ACC112 (cell line): ENCODE results near the gene PSG11.
"Not testable (repeated sequence)": the region's sequence is repeated elsewhere in the genome, so short reads cannot be mapped to it uniquely, and the experiment has no call there.

Experiments used
- H2AFZ ChIP-seq: fragments of 200-600 bp; sonication (generic); one replicate; pipeline ENCODE4 v1.6.0; 2017; ENCODE audit warnings: antibody characterized with exemption, low read length; ENCODE audit not compliant: unreplicated experiment
- H3K27ac ChIP-seq: fragments of 200-600 bp; sonication (generic); 2 replicates; pipeline ENCODE4 v1.5.1; 2014; ENCODE audit warnings: low read depth, mild to moderate bottlenecking, antibody characterized with exemption, low read length, moderate library complexity
- H3K27me3 ChIP-seq: fragments of 200-600 bp; sonication (generic); 2 replicates; pipeline ENCODE4 v1.6.1; 2014; ENCODE audit warnings: mild to moderate bottlenecking, antibody characterized with exemption, low read length, moderate library complexity, mixed read lengths; ENCODE audit not compliant: insufficient read depth
- H3K36me3 ChIP-seq: fragments of 200-600 bp; sonication (generic); 2 replicates; pipeline ENCODE4 v1.6.1; 2016; ENCODE audit warnings: mild to moderate bottlenecking, antibody characterized with exemption, low read length, moderate library complexity, mixed read lengths; ENCODE audit not compliant: insufficient read depth
- H3K4me1 ChIP-seq: fragments of 200-600 bp; sonication (generic); one replicate; pipeline ENCODE4 v1.6.1; 2016; ENCODE audit warnings: low read length, mixed read lengths; ENCODE audit not compliant: insufficient read depth, unreplicated experiment, control insufficient read depth
- H3K4me3 ChIP-seq: fragments of 200-600 bp; sonication (generic); 2 replicates; pipeline ENCODE4 v1.5.1; 2014; ENCODE audit warnings: mild to moderate bottlenecking, low read depth, low read length
- H3K79me2 ChIP-seq: fragments of 200-600 bp; sonication (generic); one replicate; pipeline ENCODE4 v1.6.0; 2016; ENCODE audit warnings: low read length; ENCODE audit not compliant: control insufficient read depth, unreplicated experiment, insufficient read depth

Gene PSG11

DNA sequence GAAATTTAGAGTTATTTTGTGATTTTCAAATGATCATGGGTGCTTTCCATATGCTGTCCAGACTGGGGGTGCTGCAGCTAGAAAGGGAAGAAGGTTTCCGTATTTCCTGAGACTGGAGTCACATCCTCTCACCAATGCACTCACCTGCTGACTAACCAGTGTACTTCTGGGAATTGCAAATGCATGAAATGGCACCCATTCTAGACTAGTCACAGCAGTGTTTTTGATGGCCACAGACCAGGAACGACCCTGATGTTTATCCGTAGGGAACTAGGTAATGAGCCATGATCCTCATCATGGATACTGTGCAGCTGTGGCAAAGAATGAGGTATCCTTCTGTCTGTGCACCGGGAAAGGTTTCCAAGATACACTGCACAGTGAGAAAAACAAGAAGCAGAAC lies 37.1 kb downstream of the PSG11 start:
- H3K4me1 ChIP-seq, H3K27me3 ChIP-seq, H2AFZ ChIP-seq, H3K36me3 ChIP-seq, H3K4me3 ChIP-seq, H3K27ac ChIP-seq, H3K79me2 ChIP-seq: not testable (repeated sequence)

GRCh38 chr19:42988206-42988605 lies 38.1 kb downstream of the PSG11 start:
- H3K36me3 ChIP-seq, H2AFZ ChIP-seq, H3K27ac ChIP-seq, H3K79me2 ChIP-seq, H3K27me3 ChIP-seq, H3K4me1 ChIP-seq, H3K4me3 ChIP-seq: not testable (repeated sequence)

DNA sequence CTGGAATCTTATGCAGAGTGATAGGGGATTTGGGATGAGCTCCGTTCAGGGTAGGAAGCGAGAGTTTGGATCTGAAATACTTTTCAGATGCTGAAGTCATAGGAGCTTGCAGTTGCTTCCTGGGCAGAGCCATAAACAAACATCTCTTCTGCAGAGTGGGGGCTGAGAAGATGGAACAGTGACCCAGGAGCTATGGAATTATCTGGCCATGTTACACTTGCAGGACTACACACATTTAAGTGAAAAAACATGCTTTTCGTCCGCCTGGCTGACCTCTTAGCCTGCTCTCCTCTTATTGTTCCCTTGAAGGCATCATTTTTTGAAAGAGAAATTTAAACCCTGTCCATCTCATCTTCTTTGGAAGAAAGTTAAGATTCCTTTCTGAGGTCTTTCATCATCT lies 40.7 kb downstream of the PSG11 start:
- Histone ChIP-seq H3K4me1 (peaks cover 4% of the 10 kb centered on the region), H3K36me3 (no peaks in the 10 kb centered on the region), H3K27ac (no peak overlapping the region), H3K27me3 (no peaks in the 10 kb centered on the region), H2AFZ (no peak overlapping the region), H3K79me2 (no peaks in the 10 kb centered on the region), H3K4me3 (no peak overlapping the region)

DNA sequence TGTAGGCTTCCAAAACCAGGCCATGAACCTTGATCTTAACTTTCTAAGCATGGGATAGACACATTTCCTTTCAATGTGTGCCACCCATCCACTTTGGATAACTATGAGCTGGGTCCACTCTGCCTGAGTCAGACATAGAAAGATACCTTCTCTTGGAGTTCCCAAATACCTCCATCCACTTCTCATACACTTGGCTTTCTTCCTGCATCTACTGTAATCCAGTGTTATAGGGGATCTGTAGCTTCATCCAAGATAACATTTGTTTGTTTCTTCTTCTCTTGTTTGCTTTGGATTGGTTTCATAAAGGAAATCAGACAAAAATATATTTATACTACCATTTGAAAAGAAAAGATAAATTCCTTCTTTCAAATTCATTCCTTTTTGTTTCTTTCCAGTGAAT lies 44.2 kb downstream of the PSG11 start:
- not testable (repeated sequence) for H2AFZ ChIP-seq, H3K27ac ChIP-seq, H3K36me3 ChIP-seq, H3K4me3 ChIP-seq, H3K4me1 ChIP-seq, H3K27me3 ChIP-seq, H3K79me2 ChIP-seq

GRCh38 chr19:42971451-42971850 lies 54.8 kb downstream of the PSG11 start:
- H3K4me3 ChIP-seq, H3K27me3 ChIP-seq, H3K36me3 ChIP-seq, H3K79me2 ChIP-seq, H3K27ac ChIP-seq, H2AFZ ChIP-seq, H3K4me1 ChIP-seq: not testable (repeated sequence)

DNA sequence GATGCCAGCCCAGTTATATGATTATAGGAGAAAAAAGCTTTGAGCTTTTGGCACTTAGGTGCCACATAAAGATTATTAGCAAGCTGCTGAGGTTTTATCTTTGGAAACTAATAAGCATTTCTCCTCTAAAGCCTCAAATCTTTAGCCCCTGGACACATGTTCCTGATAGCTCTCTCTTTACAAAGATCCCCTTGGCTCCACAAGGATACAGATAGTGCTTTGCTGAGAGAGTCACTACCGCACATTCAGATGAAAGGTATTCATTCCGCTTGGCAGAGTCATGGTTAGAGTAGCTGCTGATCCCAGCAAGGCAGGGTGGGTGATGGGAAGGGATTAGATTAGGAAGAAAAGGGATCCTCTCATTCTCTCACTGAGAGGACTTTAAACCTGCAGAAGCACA lies 61.1 kb downstream of the PSG11 start:
- Histone ChIP-seq H2AFZ (no peak overlapping the region), H3K36me3 (no peaks in the 10 kb centered on the region), H3K79me2 (no peaks in the 10 kb centered on the region), H3K4me3 (no peak overlapping the region), H3K27me3 (no peaks in the 10 kb centered on the region), H3K4me1 (no peaks in the 10 kb centered on the region), H3K27ac (peak overlapping the region; percentile 37; the same call in 1 of the 2 replicates)

- H3K4me1 ChIP-seq: no peaks in the 10 kb centered on the region
- no peak overlapping the region for H3K4me3 ChIP-seq
- H3K79me2 ChIP-seq: no peaks in the 10 kb centered on the region
- no peak overlapping the region for H3K27ac ChIP-seq
- H3K36me3 ChIP-seq: no peaks in the 10 kb centered on the region
- H3K27me3 ChIP-seq: no peaks in the 10 kb centered on the region
- H2AFZ ChIP-seq: no peak overlapping the region
Measured at GRCh38 chr19:42961119-42961518, 65.2 kb downstream of the PSG11 start.
